Pulmonary artery endothelial cell (primary cell): Measurements from ENCODE around the gene CCDC117. TPM values are rescaled to one million over a fixed set of nuclear protein-coding genes. Genes with fewer than 3 reads are reported as not detected.
A peak's percentile ranks its signal among the peaks of the same experiment; 100 is the strongest.
"Not testable (repeated sequence)": the region's sequence is repeated elsewhere in the genome, so short reads cannot be mapped to it uniquely, and the experiment has no call there.

Experiments
- DNase-seq: peaks from one replicate; pipeline ENCODE4 v3.0.0-alpha.2; 2011; ENCODE audit warnings: low read depth, low spot score
- total RNA-seq: library from RNA; depleted of rRNA; stranded (reverse); fragments of >200 nt; gene quantifications from 2 replicates; pipeline ENCODE4 v1.2.3, GENCODE V29; 2014

The CCDC117 gene, protein sequence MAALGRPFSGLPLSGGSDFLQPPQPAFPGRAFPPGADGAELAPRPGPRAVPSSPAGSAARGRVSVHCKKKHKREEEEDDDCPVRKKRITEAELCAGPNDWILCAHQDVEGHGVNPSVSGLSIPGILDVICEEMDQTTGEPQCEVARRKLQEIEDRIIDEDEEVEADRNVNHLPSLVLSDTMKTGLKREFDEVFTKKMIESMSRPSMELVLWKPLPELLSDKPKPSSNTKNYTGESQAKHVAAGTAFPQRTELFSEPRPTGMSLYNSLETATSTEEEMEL
- total RNA-seq, result 12.7 and 30.9 TPM in 2 replicates

- DNase-seq, result no peak
Observed at GRCh38 chr22:28772633-28773460, at the start of gene CCDC117. CCDC117 (plus strand) TSS chr22:28772695; CDS start chr22:28772850, 155 bp downstream.

GRCh38 chr22:28728002-28728401 is 44.5 kb upstream of the CCDC117 start:
- no peak for DNase-seq

- DNase-seq, result no peak
Observed at GRCh38 chr22:28728621-28729313, 43.7 kb upstream of the CCDC117 start.

GRCh38 chr22:28730179-28730578 is 42.3 kb upstream of the CCDC117 start:
- no peak for DNase-seq

- DNase-seq, result no peak
Observed at GRCh38 chr22:28734393-28734792, 38.1 kb upstream of the CCDC117 start.

DNA sequence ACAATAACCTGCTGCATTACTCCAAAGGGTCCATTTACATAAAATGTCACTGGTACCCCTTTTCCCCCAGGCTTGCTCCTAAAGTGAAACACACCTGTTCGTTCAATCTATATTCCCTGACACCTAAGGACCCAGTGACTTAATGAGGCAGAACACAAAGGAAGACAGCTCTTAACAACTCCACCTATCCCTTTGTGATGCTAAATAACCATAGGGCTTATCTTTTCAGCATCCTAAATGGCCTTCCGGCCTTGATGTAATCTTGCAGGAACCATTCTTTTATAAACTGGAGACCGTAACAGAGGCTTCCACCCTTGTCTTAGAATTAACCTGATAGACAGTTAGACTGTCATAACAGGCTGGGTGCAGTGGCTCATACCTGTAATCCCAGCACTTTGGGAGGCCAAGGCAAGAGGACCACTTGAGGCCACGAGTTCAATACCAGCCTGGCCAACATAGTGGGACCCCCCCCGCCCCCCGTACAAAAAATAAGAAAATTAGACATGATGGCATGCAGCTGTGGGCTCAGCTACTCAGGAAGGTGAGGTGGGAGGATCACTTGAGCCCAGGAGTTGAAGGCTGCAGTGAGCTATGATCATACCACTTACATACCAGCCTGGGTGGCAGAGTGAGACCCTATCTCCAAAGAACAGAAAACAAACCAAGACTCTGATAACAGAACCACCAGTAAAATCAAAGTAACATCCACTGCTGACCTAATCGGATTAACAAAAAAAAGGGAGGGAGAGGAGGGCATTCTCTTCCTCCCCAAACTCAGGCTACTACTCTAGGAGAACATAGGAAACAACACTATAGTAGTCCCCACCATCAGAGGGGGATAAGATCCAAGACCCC is 36.0 kb upstream of the CCDC117 start:
- DNase-seq, result no peak

GRCh38 chr22:28737701-28738100 is 34.8 kb upstream of the CCDC117 start:
- DNase-seq, result no peak

DNA sequence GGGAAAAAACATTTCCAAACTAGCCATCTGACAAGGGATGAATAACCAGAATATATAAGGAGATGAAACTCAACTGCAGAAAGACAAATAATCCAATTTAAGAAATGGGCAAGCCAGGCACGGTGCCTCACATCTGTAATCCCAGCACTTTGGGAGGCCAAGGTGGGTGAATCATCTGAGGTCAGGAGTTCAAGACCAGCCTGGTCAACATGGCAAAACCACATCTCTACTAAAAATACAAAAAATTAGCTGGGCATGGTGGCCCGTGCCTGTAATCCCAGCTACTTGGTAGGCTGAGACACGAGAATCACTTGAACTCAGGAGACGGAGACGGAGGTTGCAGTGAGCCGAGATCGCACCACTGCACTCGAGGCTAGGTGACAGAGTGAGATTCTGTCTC is 33.6 kb upstream of the CCDC117 start:
- DNase-seq, result not testable (repeated sequence)

GRCh38 chr22:28741200-28741784 is 31.2 kb upstream of the CCDC117 start:
- DNase-seq, result no peak

DNA sequence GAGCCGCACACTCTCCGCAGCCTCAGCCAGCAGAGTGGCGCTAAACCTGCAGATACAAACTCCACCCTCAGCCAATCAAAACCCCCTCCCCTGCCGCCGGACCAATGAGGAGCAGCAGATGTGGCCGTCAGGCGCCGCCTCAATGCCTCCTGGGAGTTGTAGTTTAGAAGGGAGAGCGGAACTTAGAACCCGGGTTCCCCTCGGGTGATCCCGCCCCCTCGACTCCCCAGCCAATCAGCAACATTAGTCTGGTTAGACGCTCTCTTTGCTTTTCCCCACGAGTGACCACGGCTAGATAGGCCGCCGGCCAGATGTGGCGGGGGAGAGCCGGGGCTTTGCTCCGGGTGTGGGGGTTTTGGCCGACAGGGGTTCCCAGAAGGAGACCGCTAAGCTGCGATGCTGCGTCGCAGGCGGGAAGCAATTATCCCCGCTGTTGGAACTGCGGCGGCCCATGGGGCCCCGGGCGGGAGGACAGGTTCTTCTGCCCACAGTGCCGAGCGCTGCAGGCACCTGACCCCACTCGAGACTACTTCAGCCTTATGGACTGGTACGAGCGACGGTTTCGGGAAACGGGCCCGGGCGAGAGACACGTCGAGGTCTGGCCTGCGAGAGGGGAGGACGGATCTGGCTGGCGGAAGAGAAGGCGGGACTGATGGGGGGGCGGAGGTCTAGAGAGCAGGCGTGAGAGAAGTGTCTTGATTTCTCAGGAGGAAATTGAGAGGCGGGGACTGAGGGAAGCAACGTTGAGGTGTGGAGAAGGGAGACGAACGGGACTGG is 30.5 kb upstream of the CCDC117 start, which contains the start of the genes CHEK2 and HSCB:
TSS of gene CHEK2 (minus strand) at position 36 of the 777 bp plus-strand sequence. CDS start 7,099 bp downstream, outside the sequence.
TSS of gene HSCB (plus strand) at position 255 of the 777 bp plus-strand sequence. CDS start at position 312, 57 bp downstream.
- DNase-seq, result peak; percentile 98

- no peak for DNase-seq
Observed at GRCh38 chr22:28742562-28742962, 29.9 kb upstream of the CCDC117 start.

DNA sequence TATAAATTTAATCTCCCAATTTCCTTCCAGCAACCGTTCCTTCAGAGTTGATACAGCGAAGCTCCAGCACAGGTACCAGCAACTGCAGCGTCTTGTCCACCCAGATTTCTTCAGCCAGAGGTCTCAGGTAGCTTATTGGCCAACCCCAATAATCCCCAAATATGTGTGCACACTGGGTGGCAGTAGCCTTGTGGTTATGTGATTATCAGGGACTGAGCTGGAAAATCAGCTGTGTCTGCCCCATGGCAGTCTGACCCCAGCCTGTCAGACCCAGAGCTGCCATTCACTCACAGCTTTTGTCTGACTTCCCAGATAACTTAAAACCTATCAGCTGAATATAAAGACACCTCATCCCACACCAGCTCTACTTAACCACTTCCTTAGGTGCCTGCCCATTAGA is 28.6 kb upstream of the CCDC117 start:
- no peak for DNase-seq

DNA sequence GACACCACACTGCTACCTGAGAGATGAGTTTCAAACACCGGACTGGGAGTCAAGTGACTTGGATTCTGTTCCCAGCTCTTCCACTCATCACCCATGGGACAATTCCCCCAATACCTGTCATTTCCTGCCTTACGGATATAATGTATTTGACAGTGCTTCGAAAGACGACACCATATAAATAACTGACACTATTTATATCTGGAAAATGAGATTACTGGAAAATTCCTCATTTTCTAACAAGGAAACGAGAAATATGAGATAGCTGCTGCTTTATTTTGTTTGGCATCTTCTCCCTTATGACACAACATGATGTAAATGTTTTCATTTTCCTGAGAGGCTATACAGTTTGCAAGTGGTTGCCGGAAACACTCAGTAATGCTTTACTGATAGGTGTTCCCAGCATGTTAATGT is 22.0 kb upstream of the CCDC117 start:
- peak; percentile 87 for DNase-seq

- DNase-seq, result not testable (repeated sequence)
Observed at GRCh38 chr22:28754512-28754911, 18.0 kb upstream of the CCDC117 start.

DNA sequence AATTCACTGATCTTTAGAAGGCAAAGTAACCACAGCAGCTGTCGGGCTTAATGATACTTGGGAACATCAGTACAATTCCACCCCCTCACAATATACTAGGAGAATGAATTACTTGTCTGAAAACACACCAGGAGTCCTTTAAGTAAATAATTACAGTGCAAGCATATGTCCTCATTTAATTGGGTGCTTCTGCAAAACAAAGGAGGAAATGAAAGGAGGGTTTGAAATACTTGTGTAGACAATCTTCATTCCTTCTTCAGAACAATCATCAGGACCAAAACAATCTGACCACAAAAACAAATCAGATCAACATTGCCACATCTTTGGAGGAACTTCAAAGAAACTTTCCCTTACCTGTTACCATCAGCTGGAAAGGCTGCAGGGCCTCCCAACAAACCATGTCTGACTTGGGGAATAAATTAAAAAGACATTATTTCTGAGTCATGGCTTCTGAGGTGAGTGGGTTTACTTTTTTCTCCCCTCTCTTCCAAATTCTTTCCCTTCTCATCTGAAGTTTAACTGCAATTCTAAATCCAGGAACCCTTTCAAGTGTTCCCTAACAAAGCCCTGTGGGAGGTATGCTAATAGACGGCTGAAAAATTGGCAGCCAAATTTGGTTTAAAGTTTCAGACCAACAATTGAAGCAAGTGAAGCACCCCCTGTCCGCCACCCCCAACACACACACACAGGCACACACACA is 12.5 kb upstream of the CCDC117 start:
- DNase-seq, result no peak

DNA sequence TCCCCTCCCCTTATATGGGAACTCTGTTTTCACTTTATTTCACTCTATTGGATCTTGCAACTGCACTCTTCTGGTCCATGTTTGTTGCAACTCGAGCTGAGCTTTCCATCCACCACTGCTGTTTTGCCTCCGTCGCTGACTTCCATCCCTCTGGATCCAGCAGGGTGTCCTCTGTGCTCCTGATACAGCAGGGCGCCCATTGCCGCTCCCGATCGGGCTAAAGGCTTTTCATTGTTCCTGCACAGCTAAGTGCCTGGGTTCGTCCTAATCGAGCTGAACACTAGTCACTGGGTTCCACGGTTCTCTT is 11.1 kb upstream of the CCDC117 start:
- DNase-seq, result no peak

GRCh38 chr22:28762000-28762399 is 10.5 kb upstream of the CCDC117 start:
- not testable (repeated sequence) for DNase-seq

DNA sequence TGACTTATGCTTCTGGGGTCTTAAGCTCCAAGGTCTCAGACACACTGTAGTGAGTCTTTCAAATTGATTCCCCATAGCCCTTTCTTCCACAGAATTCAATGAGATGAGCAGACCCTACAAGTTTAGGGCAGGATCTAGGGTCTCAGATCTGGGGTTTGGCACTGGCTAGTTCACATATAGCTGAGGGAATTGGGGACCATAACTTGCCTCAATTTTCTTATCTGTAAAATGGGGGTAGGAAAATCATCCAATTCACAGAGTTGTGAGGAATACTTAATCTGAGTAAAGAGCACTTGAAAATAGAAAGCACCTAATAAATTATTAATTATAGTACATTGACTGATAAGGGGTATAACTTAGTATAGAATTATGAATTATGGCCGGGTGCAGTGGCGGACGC is 5.9 kb upstream of the CCDC117 start:
- DNase-seq, result no peak

GRCh38 chr22:28768701-28769393 is 3.6 kb upstream of the CCDC117 start:
- no peak for DNase-seq
